ENCODE results near the gene ARHGAP26. TPM values are rescaled to one million over a fixed set of nuclear protein-coding genes. Genes with fewer than 3 reads are reported as not detected.

Gene ARHGAP26
- total RNA-seq, 1 donor from 2014 or later = 34.9 TPM

DNA sequence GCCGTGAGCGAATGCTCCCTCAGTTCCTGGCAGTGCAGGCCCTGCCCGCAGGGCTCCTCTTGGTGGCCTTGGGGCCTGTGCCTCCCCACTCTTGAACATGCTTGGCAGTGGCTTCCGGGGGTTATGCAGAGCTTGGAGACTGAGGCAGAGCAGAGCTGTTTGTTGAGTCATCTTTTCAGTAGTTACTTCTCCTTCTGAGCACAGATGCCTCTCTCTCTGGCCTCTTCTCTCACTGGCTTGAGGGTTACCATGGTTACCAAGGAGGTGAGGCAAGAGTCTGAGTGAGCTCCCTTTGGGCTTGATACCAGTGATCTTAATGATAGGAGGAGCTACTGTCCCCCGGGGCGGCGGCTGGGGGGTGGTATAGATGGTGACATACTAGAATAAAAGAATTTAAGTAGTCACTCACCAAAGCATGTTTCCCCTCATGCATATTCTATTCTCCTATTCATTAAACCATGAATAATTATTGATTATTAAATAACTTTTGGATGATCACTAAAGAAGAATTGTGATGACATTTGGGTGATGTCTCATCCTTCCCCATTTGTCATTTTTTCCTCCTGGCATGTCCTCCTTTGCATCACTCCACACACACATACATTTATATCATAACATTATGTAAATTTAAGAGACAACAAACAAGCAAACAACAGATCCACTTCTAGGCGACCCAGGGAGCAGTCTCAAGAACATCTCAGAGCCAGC is 111.1 kb downstream of the ARHGAP26 start:
- no peak for DNase-seq
- ATAC-seq = peak; percentile 6
- intact Hi-C loops (cut with micrococcal nuclease) = loop anchor here (10.0 kb wide), 1 partner anchor 136 kb away; no protein-coding TSS in a partner anchor

DNA sequence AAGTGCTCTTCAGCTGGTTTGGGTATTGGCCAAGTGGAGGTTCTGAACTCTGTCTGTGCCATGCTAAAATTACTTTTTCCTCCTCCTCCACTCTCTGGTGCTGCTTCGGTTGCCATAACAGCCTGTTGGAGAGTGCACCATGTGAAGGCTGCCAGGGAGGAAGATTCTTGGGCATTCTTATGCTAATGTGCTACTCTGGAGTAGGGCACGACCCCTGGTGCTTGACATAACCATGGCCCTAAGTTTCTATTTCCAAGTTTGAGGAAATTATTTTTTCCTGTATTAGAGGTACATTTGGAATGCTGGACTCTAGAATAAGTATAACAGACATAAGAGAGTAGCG is 111.6 kb downstream of the ARHGAP26 start:
- ATAC-seq (peak; percentile 64), DNase-seq (no peak)
- intact Hi-C loops (cut with micrococcal nuclease) = loop anchor here (10.0 kb wide), 1 partner anchor 137 kb away; no protein-coding TSS in a partner anchor

DNA sequence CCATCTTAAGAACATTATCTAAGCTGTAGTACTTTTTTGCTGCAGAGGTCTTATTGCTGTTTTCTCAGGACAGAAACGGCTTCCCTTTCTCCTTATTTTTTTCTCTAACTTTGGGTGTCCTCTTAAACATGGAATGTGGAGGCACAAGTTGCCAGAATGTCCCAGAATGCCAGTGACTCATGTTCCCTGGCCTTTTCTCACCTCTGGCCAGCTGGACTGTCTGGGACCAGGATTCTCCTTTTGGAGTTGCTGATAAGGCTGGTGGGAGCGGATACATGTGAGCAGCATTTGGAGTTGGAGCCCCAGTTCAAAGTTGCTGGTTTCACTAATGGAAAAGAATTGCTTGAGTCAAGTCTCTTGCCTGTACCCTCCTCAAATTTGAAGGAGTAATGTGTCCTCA is 112.8 kb downstream of the ARHGAP26 start:
- intact Hi-C loops (cut with micrococcal nuclease) = loop anchor here (10.0 kb wide), 1 partner anchor 138 kb away; no protein-coding TSS in a partner anchor
- no peak for DNase-seq
- peak; percentile 73 for ATAC-seq

DNA sequence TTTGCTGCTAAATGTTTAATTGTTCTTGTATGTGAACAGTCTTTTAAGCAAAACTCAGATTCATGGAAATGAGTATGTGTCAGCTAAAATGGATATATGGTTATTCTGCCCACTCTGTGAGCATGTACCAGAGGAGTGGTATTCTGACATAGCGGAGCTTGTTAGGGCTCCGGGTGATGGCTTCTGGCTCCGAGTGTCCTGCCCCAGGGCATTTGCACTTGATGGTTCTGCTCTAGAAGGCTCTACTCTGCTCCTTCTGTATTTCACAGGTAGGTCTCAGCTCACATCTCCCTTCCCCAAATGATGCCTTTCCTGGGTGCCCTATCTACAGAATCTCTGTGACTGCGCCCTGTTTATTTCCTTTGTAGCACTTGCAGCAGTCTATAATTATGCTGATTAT is 113.3 kb downstream of the ARHGAP26 start:
- DNase-seq = no peak
- no peak for ATAC-seq
- intact Hi-C loops (cut with micrococcal nuclease) = loop anchor here (10.0 kb wide), 1 partner anchor 139 kb away; no protein-coding TSS in a partner anchor

DNA sequence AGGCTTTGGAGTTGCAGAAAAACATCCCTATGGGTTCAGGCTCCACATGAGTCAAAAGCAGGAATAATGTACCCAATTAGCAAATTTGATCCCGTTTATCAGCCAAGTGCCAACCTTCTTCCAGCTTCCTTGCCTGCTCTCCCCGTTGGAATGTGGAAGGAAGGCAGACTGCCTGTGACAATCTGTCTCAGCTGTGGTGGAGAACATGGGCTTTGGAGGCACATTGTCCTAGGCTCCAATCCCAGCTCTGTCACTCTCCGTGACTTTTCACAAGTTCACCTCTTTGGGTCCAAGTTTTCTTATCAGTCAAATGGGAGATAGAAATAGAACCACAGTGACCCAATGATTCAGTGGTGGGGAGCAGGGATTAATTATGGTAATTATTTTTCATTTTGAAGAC is 113.9 kb downstream of the ARHGAP26 start:
- DNase-seq = no peak
- intact Hi-C loops (cut with micrococcal nuclease) = loop anchor here (10.0 kb wide), 1 partner anchor 139 kb away; no protein-coding TSS in a partner anchor
- ATAC-seq = peak; percentile 69

DNA sequence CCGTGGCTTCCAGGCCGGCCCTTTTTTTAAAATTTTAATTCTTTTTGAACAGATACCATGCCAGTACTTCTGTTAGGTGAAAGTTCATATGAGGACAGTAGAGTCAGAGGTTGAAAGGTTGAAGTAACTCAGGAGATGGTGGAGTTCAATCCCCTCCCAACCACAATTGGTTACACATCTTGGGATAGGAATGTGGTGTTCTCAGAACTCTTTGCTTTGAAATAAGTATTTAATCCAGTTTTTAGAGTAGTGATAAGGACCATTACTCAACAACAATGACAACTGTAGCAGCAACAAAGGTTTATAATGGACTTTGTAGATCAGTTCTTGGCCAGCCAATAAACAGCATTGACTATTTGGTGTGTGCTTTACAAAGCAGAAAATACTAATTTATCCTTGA is 116.0 kb downstream of the ARHGAP26 start:
- intact Hi-C loops (cut with micrococcal nuclease) = loop anchor here (10.0 kb wide), 1 partner anchor 141 kb away; no protein-coding TSS in a partner anchor
- DNase-seq = no peak
- ATAC-seq = no peak

DNA sequence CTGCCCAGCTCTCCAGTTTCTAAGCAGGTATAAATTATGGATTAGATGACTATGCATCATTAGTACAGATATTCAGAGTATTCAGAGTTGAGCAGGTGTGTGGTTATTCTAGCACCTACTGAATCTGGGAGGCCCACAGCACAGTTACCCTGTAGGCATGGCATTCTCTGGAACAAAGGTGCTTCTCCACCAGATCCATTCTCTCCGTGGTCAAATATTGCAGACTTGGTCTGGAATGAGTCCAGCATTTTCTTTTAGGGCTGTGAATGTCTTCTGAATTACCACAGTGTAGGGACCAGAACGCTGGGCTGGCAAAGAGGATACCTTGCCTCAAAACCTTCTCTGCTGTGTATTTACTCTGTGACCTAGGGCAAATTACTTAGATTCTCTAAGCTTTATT is 116.8 kb downstream of the ARHGAP26 start:
- intact Hi-C loops (cut with micrococcal nuclease) = loop anchor here (10.0 kb wide), 1 partner anchor 142 kb away; no protein-coding TSS in a partner anchor
- ATAC-seq (no peak), DNase-seq (no peak)

DNA sequence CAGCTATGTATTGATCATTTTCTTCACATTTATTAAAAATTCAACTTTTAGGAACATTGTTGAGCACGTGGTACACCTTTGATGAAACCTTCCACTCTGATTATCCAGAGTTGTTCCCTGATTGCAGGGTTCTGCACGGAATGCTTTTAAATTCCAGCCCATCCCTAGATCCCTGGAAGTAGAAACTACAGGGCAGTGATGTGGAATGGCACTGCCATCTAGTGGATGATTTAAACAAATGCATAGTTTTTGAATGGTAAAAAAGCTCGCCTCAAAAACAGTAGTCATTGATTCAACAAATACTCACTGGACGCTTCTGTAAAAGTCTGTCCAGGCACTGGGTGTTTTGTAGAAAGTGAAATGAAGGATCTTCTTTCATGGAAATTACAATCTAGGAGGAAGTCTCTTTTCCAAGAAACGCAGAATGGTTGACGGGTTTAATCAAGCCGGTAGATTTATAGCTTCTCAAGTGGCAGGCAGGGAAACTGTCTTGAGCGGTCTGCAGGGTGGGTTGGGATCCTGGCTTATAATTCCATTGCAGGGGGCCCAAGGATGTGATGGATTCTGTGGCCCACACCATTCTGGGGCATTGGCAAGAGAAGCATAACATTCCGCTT is 118.4 kb downstream of the ARHGAP26 start:
- peak; percentile 61 for ATAC-seq
- intact Hi-C loops (cut with micrococcal nuclease) = loop anchor here (10.0 kb wide), 1 partner anchor 144 kb away; no protein-coding TSS in a partner anchor
- DNase-seq = no peak

DNA sequence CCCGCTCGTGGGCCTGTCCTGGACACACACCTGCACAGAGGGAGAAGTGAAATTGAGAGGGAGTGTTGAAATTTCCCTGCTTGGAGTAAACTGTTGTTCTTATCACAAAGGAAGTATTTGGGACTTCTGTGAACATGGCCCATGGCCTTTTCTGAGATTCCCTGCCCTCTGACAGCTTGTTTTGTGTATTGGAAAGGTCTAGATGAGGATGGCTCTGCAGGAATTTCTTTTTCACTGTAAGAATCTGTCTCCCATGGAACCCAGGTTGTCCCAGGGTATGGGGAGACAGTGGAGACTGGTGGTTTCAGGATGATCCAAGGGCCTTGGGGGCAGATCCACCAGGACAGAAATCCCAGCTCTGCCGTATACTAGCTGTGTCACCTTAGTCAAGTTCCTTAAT is 121.8 kb downstream of the ARHGAP26 start:
- DNase-seq = no peak
- intact Hi-C loops (cut with micrococcal nuclease) = no loop called here

DNA sequence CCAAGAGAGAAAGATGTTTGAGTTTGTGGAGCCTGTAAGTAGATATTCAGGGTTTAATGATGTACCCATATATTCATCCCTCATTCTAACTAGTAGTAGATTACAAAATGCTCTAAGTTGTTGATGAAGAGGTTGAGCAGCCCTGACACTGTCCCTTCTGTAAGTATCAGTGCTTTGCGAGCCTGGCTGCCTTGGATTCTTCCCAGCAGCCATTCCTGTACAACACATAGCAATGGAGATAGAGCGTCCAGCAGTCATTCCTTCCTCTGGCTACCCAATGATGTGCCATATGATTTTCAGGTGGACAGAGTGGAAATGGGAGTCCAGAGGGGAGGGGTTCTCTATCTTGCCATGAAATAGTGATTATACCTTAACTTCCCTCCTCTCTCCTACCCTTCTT is 124.1 kb downstream of the ARHGAP26 start:
- intact Hi-C loops (cut with micrococcal nuclease) = no loop called here
- DNase-seq (no peak), ATAC-seq (peak; percentile 54)

More for the DNA sequence above, 121.8 kb downstream of the ARHGAP26 start:
- no peak for ATAC-seq

DNA sequence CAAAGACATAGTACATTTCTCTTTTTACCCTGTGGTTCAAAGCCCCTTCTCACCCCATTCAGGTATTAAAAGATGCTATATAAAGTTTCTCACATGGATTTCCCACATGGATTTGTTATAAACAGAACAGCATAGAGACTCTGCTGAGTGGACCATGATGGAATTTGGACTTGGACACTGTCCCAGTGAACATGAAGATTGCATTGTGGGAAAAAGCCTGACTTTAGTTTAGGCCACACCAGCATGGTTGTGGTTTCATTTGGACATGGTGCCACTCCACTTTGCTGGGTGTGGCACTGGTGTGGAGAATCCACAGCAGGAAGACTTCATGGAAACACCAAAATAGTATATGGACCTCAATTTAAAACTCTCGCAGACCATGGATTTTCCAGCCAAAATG is 124.6 kb downstream of the ARHGAP26 start:
- intact Hi-C loops (cut with micrococcal nuclease) = no loop called here
- no peak for DNase-seq
- peak; percentile 72 for ATAC-seq

DNA sequence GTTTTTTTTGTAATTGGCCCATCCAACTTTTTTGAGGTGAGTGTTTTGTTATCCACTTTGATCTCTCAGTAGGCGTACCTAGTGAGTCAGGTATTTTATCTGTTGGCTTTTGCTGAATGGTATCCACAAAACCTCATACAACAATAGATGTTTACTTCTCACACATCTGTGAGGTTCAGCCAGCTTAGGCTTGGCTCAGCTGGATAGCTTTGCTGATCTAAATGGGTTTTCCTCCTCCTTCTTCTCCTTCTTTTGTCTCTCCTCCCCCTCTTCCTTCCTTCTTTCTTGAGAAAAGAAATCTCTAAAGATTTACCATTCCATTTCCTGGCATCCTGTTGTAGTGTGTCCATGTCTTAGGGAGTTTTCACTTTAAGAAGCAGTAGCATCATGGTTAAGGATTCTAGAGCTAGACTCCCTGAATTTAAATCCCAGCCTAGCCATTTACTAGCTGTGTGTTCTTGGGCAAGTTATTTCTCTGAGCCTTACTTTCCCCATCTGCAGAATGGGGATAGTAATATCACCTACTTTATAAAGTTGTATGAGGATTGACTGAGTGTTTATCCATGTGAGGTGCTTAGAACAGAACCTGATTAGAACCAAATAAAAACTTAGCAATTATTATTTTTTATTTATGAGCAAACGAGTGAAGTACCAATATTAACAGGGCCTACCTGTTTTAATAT is 126.3 kb downstream of the ARHGAP26 start:
- ATAC-seq = no peak
- intact Hi-C loops (cut with micrococcal nuclease) = no loop called here
- DNase-seq = no peak

DNA sequence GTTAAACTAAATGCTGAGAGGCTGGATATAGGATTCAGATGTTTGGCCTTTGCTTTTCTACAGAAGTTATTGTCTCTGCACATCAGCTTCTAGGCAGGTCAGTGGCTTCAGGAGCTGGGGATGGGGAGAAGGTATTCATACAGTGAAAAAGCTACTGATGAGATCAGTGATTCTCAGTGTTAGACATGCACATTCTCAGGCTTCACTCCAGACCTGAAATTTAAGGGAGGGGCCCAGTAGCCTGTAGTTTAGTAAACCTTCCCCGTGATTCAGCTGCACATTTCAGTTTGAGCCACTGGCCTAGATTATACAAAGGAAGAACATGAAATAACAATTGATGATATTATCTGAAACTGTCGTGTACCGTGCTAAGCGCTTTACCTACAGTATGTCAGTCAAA is 127.2 kb downstream of the ARHGAP26 start:
- intact Hi-C loops (cut with micrococcal nuclease) = no loop called here

DNA sequence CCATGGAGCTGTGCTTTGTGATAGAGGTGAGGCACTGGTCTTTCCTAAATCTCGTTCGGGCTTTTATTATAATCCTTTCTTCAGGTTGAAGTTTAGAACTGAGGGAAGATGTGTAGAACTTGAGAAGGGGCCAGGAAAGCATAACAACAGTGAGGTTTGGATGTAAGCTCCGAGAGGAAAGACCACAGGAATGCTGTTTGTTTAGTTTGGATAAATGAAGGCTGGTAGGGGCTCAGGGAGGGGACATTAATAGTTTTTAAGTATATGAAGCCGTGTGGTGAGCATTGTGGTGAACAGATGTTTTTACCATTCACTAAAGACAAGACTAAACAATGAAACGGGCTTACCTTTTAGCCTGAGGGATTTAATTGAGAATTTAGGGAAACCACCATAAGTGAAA is 130.8 kb downstream of the ARHGAP26 start:
- DNase-seq (no peak), ATAC-seq (no peak)
- intact Hi-C loops (cut with micrococcal nuclease) = no loop called here

More for the DNA sequence above, 127.2 kb downstream of the ARHGAP26 start:
- ATAC-seq (no peak), DNase-seq (no peak)

DNA sequence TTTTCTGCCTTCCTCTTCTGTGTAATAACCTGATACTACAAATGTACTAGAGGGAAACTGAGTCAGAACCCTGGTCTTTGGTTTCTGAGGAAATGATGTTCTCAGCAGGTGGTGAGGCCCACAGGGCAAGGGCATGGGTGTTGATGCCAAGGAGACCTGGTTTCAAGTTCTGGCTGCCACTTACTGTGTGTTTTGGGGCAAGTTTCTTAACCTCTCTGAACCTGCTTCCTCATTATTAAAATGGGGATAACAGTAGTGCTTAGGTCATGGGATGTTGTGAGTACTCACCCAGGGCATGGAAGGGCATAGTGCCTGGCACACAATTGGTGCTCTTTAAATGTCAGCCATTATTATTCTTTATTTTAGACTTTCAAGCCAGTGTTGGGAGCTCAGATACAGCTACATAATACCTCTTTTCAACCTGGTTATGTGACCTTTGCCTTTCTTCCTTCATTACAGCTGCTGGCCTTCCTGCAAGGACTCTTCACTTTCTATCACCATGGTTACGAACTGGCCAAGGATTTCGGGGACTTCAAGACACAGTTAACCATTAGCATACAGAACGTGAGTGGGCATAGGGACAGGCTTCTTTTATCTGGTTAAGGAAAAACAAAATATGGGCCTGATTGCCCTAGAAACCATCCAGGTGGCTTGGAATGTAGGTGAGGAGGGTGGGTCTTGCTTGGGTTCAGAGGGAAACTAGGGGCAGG is 131.5 kb downstream of the ARHGAP26 start:
- intact Hi-C loops (cut with micrococcal nuclease) = no loop called here
- ATAC-seq (no peak), DNase-seq (no peak)

DNA sequence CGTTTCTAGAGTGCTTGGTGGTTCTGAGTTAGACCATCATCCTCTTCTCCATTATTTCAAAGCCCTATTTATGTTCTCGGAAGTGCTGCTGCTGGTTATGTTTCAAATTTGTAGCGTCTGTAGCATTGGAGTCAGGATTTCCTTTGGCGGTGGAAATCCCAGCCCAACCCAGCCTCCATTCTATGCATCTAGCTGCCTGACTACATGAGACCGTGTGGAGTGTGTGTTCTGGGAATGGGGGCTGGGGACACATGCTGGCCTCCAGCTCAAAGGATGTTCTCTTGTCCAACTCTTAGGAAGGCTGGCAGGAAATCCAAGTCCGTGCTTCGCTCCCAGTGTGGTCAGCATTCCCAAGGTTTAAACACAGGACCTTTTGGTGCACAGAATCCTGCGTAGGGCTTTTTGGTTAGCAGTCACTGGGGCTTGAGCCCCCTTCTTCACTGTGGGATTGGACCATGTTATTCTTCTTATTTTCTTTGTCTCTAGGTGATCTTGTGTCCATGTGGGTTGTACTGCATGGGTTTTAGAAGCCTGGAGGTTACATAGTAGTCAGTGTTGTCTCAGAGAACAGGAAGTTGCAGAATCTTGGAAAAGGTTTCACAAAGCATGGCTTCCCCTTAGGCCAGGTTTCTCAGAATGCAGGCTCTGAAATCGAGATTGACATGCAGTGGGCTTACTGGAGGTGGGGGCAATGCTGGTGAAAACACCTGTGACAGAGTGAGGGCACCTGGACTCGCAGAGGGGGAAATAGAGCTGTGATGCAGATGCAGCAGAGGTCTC is 132.2 kb downstream of the ARHGAP26 start:
- ATAC-seq (peak; percentile 10), DNase-seq (no peak)
- intact Hi-C loops (cut with micrococcal nuclease) = no loop called here

DNA sequence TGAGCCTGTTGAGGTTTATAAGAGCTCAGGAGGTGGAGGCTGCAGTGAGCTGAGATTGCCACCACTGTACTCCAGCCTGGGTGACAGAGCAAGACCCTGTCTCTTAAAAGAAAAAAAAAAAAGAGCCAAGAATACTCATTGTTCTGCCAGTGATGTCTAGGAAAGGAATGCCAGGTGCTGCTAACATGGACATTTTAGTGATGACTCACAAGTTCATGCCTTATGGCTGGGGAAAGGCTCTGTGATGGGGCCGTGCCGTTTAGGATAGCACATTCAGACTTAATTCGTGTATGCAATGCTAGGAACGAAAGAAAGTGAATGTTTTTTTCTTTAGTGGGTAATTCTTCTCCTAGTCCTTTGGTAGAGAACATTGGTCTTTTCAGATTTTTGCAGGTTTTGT is 134.2 kb downstream of the ARHGAP26 start:
- intact Hi-C loops (cut with micrococcal nuclease) = no loop called here
- ATAC-seq (no peak), DNase-seq (no peak)

DNA sequence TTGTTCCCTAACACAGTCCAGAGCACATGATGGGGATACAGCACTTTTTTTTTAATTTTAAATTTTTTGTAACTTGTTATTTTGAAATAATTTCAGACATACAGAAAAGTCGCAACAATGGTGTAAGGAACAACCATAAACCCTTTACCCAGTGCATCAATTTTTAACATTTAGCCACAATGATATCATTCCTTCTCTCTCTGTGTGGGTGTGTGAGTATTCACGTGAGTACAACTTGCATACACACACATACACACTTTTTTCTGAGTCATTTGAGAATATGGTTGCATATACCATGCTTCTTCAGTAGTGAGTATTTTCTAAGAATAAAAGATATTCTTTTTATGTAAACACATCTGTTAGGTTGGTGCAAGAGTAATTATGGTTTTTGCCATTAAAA is 135.2 kb downstream of the ARHGAP26 start:
- ATAC-seq (no peak), DNase-seq (no peak)
- intact Hi-C loops (cut with micrococcal nuclease) = no loop called here

All from left ventricle myocardium superior (tissue), 1 donor.